Ascending aorta (tissue), 2 donors: Measurements from ENCODE around the gene SNX9. TPM values are rescaled to one million over a fixed set of nuclear protein-coding genes. Genes with fewer than 3 reads are reported as not detected.

Experiments
- DNase-seq, 2 donors: peaks; one replicate each; pipeline ENCODE4 v3.0.0-alpha.2; 2019; ENCODE audit warnings: low spot score in 2 of 2
- H3K27ac ChIP-seq, 2 donors: fragments of 200-600 bp; sonication (generic); one replicate each; pipeline ENCODE4 v1.5.1; 2016 to 2017; ENCODE audit warnings: mild to moderate bottlenecking in 1 of 2
- H3K27me3 ChIP-seq: fragments of 200-600 bp; sonication (generic); one replicate; pipeline ENCODE4 v1.5.1; 2017
- H3K36me3 ChIP-seq, 2 donors: fragments of 200-600 bp; sonication (generic); one replicate each; pipeline ENCODE4 v1.5.1; 2016
- H3K4me1 ChIP-seq, 2 donors: fragments of 200-600 bp; sonication (generic); one replicate each; pipeline ENCODE4 v1.5.1; 2016 to 2017; ENCODE audit warnings: mild to moderate bottlenecking in 1 of 2
- H3K4me3 ChIP-seq, 2 donors: fragments of 200-600 bp; sonication (generic); one replicate each; pipeline ENCODE4 v1.5.1; 2016 to 2017; ENCODE audit warnings: mild to moderate bottlenecking in 1 of 2
- H3K9me3 ChIP-seq, 2 donors: fragments of 200-600 bp; sonication (generic); one replicate each; pipeline ENCODE4 v1.5.1; 2016
- intact Hi-C: fragments of 100-400 bp; cut with DNase I; formaldehyde crosslinking; loops from one replicate; pipeline ENCODE4 v1.15.1; 2023
- total RNA-seq: library from RNA; depleted of rRNA; stranded (reverse); fragments of >200 nt; gene quantifications from one replicate; pipeline ENCODE4 v1.1.0, GENCODE V29; 2016
- TF ChIP-seq, protein P1 (sequence below), 3 experiments: fragments of 200-600 bp in 2 of 3; fragments of 450-650 bp in 1 of 3; sonication (generic) in 2 of 3; IDR thresholded peaks; one replicate each; pipeline ENCODE4 v1.5.1; 2016 to 2019; ENCODE audit warnings: antibody characterized with exemption in 3 of 3, mild to moderate bottlenecking in 1 of 3, moderate library complexity in 1 of 3

Gene SNX9
- total RNA-seq, 1 donor from 2014 or later = 55.2 TPM

- H3K27me3 ChIP-seq = no peaks in the 10 kb centered on the region
- intact Hi-C loops = no loop called here
- H3K9me3 ChIP-seq = peaks cover 5 to 24% of the 10 kb centered on the region in 2 donors
- peaks cover 0 to 3% of the 10 kb centered on the region in 2 donors for H3K4me1 ChIP-seq
- TF ChIP-seq, protein P1, sequence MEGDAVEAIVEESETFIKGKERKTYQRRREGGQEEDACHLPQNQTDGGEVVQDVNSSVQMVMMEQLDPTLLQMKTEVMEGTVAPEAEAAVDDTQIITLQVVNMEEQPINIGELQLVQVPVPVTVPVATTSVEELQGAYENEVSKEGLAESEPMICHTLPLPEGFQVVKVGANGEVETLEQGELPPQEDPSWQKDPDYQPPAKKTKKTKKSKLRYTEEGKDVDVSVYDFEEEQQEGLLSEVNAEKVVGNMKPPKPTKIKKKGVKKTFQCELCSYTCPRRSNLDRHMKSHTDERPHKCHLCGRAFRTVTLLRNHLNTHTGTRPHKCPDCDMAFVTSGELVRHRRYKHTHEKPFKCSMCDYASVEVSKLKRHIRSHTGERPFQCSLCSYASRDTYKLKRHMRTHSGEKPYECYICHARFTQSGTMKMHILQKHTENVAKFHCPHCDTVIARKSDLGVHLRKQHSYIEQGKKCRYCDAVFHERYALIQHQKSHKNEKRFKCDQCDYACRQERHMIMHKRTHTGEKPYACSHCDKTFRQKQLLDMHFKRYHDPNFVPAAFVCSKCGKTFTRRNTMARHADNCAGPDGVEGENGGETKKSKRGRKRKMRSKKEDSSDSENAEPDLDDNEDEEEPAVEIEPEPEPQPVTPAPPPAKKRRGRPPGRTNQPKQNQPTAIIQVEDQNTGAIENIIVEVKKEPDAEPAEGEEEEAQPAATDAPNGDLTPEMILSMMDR (IDR thresholded peaks at IDR 0.05) = no peak
- no peak overlapping the region for H3K4me3 ChIP-seq
- no peak overlapping the region for H3K27ac ChIP-seq
- no peaks in the 10 kb centered on the region for H3K36me3 ChIP-seq
- no peak for DNase-seq
Observed at GRCh38 chr6:157959451-157960227, 136.6 kb downstream of the SNX9 start.

- TF ChIP-seq, protein P1 (IDR thresholded peaks at IDR 0.05) = no peak
- no peaks in the 10 kb centered on the region for H3K36me3 ChIP-seq
- no peak overlapping the region for H3K4me3 ChIP-seq
- intact Hi-C loops = no loop called here
- H3K27ac ChIP-seq = no peak overlapping the region
- DNase-seq = no peak
- H3K4me1 ChIP-seq = peaks cover 0 to 3% of the 10 kb centered on the region in 2 donors
- peaks cover 5 to 24% of the 10 kb centered on the region in 2 donors for H3K9me3 ChIP-seq
- no peaks in the 10 kb centered on the region for H3K27me3 ChIP-seq
Observed at GRCh38 chr6:157961153-157961831, 138.2 kb downstream of the SNX9 start.

DNA sequence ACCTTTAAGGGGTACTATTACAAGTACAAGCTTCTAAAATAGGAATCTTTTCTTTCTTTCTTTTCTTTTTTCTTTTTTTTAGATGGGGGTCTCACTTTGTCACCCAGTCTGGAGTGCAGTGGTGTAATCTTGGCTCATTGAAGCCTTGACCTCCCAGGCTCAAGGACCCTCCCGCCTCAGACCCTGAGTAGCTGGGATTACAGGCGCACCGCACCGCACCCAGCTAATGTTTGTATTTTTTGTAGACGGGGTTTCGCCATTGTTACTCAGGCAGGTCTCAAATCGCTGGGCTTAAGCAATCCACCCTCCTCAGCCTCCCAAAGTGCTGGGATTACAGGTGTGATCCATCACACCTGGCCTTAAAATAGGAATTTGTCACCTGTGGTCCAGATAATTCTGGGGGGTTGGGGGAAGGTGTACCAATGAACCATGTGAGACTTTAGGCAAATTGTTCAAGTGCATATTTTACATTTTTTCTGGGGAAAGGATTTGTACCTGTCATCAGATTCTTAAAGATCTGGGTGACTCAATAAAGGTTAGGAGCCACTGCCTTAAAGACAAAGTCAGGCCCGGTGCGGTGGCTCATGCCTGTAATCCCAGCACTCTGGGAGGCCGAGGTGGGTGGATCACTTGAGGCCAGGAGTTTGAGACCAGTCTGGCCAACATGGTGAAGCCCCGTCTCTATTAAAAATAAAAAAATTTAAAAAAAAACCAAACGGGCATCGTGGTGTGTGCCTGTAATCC is 139.0 kb downstream of the SNX9 start:
- peaks cover 5 to 24% of the 10 kb centered on the region in 2 donors for H3K9me3 ChIP-seq
- H3K4me3 ChIP-seq = no peak overlapping the region
- TF ChIP-seq, protein P1 (IDR thresholded peaks at IDR 0.05) = no peak
- DNase-seq = no peak
- no peaks in the 10 kb centered on the region for H3K36me3 ChIP-seq
- peaks cover 0 to 3% of the 10 kb centered on the region in 2 donors for H3K4me1 ChIP-seq
- intact Hi-C loops = no loop called here
- H3K27ac ChIP-seq = no peak overlapping the region
- no peaks in the 10 kb centered on the region for H3K27me3 ChIP-seq

GRCh38 chr6:157962601-157963302 is 139.7 kb downstream of the SNX9 start:
- Histone ChIP-seq H3K27me3 (no peaks in the 10 kb centered on the region), H3K27ac (peak overlapping the region; percentile 24 to 36), H3K4me1 (peaks cover 0 to 3% of the 10 kb centered on the region in 2 donors), H3K4me3 (no peak overlapping the region), H3K9me3 (peaks cover 5 to 21% of the 10 kb centered on the region in 2 donors), H3K36me3 (no peaks in the 10 kb centered on the region)
- intact Hi-C loops = no loop called here
- TF ChIP-seq, protein P1 (IDR thresholded peaks at IDR 0.05) = no peak
- DNase-seq = peak in 1 of 2 donors; percentile 37

DNA sequence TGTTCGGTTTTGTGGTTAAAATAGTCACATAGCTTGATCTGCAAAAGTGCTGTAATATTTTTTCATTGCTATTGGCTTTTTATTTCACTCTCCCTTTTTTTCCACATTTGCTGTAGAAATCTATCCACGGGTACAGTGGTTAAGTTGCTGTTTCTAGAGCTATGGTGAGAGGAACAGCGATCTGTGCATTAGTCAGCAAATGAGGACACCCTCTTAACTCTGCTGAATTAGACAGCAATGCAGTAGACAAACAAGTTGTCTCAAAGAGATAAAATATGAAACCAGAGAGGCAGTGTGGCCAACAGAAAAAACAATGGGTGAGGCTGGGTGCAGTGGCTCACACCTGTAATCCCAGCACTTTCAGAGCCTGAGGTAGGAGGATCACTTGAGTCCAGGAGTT is 141.1 kb downstream of the SNX9 start:
- H3K4me1 ChIP-seq = peaks cover 0 to 3% of the 10 kb centered on the region in 2 donors
- DNase-seq = no peak
- no peak overlapping the region for H3K27ac ChIP-seq
- peaks cover 3 to 8% of the 10 kb centered on the region in 2 donors for H3K9me3 ChIP-seq
- no peak overlapping the region for H3K4me3 ChIP-seq
- intact Hi-C loops = no loop called here
- TF ChIP-seq, protein P1 (IDR thresholded peaks at IDR 0.05) = no peak
- H3K27me3 ChIP-seq = no peaks in the 10 kb centered on the region
- no peaks in the 10 kb centered on the region for H3K36me3 ChIP-seq
